Stimulated activated CD4-positive, alpha-beta T cell treated with anti-CD3 and anti-CD28 coated beads, TNF-alpha, amount 100 ng/mL, for 48 hours (primary cell): ENCODE data around the gene RALGPS1.

ENCODE experiments used
- DNase-seq, 3 donors: peaks; one replicate each; pipeline ENCODE4 v3.0.0-alpha.2; 2020; ENCODE audit warnings: low read depth in 3 of 3

Gene RALGPS1

DNA sequence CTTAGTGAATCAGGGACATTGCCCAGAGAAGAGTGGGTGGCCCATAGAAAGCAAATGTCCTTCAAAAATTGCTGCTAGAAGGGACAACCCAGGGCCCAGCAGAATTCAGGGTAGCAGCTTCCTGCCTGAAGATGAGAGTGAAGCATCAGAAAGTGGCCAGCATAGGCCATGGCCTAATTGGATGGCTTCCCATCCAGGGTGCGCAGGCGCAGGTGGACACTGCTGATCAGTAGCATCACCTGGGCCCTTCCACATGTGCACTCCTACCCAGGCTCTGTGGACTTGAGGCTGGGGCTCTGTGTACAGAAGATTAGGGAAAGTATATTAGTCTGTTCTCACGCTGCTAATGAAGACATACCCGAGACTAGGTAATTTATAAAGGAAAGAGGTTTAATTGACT, 291.4 kb downstream of the RALGPS1 start:
- no peak for DNase-seq

DNA sequence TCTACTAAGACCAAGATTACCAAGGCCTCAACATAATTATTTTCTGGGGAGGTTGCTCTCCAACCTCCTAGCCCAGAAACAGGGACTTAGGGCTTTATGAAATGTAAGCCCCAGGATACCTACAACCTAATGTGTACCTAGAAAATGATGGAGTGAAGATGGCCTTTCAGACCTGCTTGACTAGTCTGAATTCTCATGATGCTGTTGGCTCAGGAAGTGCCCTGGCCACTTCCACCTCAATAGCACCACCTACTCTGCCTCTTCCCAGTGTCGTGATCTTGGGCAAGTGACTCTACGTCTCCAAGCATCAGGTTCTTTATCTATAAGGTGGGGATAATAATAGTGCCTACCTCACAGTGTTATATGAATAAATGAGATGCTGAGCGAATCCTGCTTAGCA, 292.1 kb downstream of the RALGPS1 start:
- DNase-seq: no peak

DNA sequence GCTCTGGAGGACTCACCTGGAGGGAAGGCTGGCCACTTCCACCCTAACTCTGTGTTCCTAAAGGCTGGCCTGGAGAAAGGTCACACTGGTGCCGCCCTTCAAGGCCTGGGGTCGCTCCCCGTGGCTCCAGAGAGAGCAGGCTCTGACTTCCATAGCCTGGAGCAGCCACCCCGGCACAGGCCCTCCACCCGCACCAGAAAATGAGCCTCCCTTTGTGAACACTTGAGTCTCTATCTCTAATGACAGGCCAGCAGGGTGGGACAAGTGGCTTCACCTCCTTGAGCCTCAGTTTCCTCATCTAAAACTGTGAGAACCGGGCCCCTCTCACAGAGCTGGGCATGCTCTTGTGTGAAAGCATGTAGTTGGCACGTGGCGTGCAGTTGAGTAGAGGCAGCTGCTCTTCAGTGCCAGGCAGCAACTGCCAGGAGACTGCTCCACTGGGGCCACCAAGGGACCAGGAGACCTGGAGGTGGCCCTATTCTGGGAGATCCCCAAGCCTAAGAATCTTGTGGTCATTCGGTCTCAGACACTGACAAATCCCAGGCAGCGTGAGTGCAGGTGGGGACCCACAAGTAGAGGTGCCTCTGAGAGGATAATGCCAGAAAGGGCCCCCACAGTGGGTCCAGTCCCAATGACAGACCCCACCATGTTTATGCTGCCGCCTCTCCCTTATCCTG, 293.3 kb downstream of the RALGPS1 start:
- DNase-seq: no peak

DNA sequence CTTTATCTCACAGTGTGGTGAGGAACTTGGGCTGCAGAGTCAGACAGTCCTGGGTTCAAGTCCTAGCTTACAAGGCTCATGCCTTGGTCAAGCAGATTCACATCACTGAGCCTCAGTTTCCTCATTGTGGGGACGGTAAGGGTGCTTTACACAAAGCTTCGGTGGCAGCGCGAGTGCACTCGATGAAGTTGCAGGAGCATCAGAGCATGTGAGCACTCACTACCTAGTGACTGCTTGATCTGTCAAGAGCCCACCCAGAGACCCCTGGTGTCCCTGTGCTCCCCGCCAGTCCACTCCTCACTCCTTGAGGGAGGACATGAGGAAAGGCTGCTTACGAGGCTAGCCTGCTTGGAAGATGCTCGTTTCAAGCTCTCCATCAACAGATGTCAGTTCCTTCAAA, 293.8 kb downstream of the RALGPS1 start:
- no peak for DNase-seq

DNA sequence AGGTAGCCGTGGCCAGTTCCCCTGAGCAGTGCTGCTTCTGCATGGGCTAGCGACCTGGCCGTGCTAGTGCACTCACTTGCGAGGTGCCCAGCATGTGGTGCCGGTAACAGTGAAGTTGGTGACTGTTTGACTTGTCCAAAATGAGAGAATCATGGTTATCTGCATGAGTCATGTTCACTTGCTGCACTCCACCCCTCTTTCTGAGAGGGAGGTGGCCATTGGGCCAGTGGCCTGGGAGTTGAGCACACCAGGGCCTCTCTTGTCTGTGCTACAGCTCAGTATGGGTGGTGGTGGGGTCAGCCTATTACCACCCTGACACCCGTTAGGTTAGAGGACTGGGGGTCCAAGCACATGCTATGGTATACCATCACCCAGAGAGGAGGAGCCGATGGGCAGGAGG, 294.6 kb downstream of the RALGPS1 start:
- DNase-seq: no peak

DNA sequence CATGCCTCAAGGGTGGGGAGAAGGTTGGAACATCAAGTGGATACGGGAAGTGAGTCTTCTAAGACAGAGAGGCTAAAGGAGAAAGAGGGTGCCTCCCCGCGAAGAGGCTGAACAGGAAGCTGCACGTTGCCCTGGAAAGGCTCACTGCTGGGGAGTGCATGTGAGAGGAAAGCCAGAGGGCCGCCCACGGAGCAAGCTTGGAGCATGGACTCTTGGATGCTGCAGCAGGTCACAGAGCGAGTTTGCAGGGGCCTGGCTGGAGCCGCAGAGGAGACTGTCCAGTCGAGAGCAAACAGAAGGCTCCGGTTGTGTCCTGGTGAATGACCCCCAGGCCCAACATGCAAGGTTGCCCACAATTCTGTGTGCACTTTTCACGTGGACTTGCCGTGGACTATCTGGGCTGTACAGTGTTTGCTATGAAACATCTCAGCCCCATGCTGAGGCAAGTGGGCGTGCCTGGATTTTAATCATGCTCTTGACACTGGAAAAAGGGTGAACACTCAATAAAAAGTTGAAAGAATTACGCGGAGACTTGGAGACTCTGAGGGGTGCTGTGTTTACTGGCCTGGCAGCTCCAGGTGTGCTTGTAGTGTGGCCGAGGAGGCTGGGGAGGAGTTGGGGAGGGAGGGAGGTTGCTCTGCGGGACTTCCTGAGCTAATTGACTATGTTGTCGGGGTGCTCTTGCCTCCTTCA, 295.5 kb downstream of the RALGPS1 start:
- no peak for DNase-seq

GRCh38 chr9:127210851-127211730, 296.5 kb downstream of the RALGPS1 start:
- DNase-seq: no peak

DNA sequence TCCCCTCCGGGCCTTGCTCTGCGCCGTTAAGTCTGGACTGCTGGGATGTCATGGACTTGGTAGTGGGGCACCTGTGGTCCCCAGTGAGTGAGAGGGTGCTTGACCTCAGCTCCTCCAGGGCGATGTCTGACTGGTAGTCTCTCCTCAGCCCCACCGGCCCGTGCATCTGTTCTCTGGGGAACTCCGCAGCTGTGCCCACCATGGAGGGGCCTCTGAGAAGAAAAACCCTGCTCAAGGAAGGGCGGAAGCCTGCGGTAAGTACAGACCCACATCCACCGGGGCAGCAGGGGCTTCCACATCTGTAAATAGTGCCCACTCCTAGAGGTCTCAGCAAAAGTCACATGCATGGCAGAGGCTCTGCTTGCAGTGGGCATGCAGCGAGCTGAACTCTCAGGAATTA, 297.4 kb downstream of the RALGPS1 start:
- no peak for DNase-seq

DNA sequence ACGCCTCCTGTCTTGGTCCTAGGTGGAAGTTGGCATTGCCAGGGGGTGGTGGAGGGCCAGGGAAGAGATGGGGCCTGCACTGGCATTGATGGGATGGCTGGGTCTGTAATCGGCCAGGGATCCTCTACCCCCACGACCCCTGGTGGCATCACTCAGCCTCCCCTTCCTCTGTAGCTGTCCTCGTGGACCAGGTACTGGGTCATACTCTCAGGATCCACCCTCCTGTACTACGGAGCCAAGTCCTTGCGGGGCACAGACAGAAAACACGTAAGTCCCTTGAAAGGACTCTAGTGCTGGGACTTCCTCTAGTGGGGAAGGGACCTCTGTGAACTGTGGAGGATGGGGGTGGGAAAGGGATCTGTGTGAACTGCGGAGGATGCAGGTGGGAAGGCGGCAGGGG, 297.9 kb downstream of the RALGPS1 start:
- no peak for DNase-seq

- DNase-seq: no peak
Measured at GRCh38 chr9:127213859-127214258, 299.3 kb downstream of the RALGPS1 start.

- peak; percentile 25 to 55 (median 26) for DNase-seq
Measured at GRCh38 chr9:127214421-127215267, 300.1 kb downstream of the RALGPS1 start.

- DNase-seq: no peak
Measured at GRCh38 chr9:127215268-127216209, 301.0 kb downstream of the RALGPS1 start.

DNA sequence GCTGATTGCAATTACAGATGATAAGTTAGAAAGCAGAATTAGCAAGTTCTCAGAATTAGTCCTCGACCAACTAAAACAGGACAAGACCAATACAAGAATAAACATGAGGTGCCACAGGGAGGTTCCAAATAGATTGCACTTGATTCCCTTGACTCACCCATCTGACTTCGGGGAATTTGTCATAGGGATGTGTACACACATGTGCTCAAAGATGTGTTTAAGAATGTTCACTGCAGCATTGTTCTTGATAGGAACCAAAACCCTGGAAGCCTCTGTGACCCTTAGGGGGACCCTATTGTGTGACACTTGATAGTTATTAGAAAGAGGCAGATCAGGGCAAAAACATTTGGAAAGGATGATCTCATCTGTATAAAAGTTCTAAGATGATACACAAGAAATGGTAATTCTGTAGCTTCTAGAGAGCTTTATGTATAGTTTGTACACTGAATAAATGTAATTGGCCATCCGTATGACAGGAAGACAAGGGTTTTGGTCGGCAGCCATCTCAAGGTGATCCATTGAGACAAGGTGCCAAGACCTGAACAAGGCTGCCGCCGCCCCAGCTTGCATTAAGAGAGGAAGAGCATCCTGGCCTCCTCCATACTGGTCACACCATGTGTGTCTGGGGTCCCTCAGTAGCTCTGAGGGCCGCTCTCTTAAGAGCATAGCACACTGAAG, 301.8 kb downstream of the RALGPS1 start:
- DNase-seq: no peak

GRCh38 chr9:127216888-127217217, 302.3 kb downstream of the RALGPS1 start:
- no peak for DNase-seq

- no peak for DNase-seq
Measured at GRCh38 chr9:127218818-127219217, 304.2 kb downstream of the RALGPS1 start.

DNA sequence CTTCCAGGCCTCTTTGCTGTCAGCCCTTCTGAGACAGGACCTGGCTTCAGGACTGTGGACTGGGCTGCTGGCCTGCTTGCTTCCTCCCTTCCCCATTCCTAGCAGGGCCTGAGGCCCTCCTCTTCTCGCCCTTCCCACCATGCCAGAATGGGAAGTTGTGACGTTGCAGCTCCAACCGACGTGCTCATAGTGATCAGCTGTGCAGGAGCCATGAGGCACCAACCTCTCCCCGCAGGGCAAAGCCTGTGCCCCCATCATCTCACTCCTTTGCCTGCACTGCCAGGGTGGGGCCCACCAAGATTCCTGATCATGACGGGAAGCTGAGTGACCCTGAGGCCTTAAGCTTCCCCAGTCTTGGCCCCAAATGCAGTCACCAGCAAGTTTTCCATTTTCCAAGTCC, 304.9 kb downstream of the RALGPS1 start:
- DNase-seq: no peak

- DNase-seq: no peak
Measured at GRCh38 chr9:127221695-127222094, 307.1 kb downstream of the RALGPS1 start.

- no peak for DNase-seq
Measured at GRCh38 chr9:127222388-127223095, 308.0 kb downstream of the RALGPS1 start.

DNA sequence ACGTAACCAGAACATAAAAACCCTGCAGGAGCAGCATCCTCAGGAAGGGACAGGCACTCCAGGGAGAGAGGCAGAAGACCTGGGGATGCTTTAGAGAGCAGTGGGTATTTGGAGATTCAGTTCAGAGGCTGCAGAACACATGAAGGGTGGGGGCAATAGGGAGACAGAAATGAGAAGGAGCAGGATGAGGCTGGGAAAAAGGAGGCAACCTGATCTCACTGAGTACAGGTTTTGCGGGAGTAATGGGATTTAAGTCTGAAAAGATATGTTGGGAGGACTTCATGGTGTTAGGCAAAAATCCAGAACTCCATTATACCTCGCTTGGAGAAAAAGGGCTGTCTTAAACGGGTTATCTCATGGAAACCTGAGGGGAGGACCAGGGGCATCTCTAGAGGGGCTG, 308.7 kb downstream of the RALGPS1 start:
- no peak for DNase-seq

GRCh38 chr9:127223810-127224177, 309.2 kb downstream of the RALGPS1 start:
- peak in 1 of 3 donors; percentile 8 for DNase-seq
